GM21786 (cell line): ENCODE data around the gene ITGAV.

Source experiments
- ATAC-seq: cut with Tn5 transposase; IDR thresholded peaks from one replicate; pipeline ENCODE4 v1.9.1; 2021; ENCODE audit not compliant: unreplicated experiment

ITGAV gene

DNA sequence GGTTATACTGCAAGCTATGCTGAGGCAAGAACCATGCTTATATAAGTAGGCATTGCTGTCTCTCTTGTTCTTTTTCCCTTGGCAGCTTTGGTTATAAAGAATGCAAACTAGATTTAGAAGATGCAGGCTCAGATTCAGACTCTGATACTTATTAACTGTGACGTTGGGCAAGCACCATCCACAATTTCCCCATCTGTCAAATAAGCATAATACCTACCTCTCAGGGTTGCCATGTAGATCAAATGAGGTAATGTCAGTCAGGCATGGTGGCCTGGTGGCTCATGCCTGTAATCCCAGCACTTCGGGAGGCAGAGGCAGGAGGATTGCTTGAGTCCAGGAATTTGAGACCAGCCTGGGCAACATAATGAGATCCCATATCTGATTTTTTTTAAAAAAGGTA, 21.7 kb downstream of the ITGAV start:
- no peak for ATAC-seq

DNA sequence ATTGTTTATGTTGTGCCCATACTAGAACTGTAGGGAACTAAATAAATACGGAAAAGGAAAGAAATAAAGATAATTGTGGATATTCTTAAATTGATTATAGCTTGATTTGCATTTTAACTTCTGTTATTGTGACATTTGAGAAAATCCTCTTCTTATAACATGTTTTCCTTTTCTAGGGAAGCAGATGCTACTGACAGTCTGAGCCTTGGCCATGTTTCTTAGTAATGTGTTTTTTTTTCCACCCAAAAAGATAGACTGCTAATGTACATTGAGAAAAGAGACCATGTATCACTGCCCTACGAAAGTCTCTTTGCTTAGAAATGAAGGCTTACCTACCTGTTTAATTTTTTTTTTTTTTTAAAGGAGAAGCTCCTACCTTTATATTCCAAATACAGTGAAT, 22.2 kb downstream of the ITGAV start:
- ATAC-seq: no peak

DNA sequence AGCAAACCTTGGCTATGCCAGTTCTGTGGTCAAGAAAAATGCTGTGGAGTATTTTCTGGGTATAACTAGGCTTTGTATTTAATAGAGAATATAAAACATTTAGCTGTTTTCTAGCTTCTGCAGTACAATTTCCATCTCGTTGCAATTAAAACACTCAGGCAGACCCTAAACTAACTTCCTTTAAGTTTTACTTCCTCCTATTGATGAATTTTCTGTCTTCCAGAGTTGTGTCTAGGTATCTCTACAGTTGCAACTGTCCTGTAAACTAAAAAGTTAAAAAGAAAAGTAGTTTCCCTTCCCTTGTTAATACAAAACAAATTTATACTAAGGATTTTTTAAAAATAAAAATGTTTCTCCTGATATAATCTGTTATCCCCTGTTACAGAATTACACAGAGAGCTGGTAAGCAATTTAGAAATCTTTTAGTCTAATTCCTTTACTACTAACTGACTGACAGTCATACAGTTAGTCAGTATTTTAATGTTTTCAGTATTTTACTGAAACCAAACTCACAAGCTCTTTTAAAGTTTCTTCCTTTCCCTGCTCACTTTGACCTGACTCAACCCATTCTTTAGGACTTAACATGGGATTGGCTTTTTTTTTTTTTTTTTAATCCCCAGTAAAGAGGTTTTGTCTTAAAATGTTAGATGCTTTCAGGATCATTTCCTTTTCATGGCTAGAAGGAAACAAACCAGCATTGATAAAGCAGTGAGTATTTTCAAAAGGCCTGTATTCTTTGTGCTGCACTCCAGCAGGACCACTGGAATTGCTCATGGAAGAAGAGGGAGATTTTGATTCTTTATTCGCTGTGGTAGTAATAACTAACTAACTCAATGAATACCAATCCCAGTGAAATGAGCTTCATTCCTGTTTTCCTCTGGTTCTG, 22.9 kb downstream of the ITGAV start:
- ATAC-seq: peak; percentile 65

DNA sequence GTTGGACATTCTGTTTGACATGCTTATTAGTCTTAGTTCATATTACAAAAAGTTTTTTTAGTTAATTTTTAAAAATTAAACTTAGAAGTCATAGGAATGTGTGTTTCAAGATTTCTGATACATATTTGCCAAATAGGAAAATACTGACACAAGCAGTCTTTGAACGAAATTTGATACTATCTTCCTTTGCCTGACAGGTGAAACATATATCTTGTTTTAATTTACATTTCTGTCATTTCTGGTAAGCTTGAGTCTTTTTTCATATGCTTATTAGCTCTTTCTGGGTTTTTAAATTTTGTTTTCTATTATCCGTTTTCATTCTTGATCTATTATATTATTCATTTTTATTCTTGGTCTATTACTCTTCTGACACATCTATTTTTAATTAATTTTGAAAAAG, 24.5 kb downstream of the ITGAV start:
- no peak for ATAC-seq

DNA sequence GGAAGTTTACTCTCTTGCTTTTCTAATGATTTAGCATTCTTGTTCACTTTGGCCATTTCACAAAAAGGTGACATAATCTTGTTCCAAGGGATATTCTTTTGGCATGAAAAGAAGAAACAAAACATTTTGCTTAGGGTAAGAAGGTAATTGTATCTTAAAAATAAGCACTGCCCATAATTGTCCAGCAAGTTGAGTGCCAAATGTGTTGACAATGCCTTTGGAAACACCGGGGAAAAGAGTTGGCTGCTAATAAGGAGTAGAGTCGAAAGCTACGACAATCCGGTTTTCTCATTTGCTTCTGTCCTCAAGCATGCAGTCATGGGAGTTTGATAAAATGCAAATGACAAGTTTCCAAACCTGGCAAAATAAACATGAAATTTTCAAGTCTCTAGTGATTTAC, 27.3 kb downstream of the ITGAV start:
- no peak for ATAC-seq

DNA sequence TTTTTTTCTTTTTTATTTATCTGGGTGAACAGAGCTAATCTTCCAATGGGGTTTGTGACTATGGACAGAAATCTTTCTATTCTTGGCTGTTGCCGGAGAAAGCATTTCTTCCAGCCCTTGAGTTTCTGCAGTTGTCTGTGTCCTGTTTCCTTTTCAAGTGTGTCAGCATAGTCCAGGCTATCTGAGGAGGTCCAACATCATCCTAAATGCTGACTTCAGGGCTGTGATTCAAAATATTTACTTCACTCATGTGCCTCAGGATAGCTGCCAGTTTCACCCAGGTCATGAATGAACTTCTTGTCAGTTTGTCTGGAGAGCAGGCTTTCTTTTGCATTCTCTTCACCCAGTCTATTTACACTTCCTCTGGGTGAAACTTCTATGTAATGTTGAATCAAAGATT, 27.9 kb downstream of the ITGAV start:
- ATAC-seq: no peak

DNA sequence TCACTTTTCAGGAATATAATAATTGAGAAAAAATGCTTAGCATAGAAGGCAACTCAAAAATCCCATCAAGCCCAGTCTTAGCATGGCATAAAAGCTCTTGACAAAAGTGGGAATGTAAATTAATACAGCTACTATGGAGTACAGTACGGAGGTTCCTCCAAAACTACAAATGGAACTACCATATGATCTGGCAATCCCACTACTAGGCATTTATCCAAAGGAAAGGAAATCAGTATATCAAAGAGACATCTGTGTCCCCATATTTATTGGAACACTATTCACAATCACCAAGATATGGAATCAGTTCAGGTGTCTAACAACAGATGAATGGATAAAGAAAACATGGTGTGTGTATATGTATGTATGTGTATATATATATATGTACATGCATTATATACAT, 28.8 kb downstream of the ITGAV start:
- no peak for ATAC-seq

DNA sequence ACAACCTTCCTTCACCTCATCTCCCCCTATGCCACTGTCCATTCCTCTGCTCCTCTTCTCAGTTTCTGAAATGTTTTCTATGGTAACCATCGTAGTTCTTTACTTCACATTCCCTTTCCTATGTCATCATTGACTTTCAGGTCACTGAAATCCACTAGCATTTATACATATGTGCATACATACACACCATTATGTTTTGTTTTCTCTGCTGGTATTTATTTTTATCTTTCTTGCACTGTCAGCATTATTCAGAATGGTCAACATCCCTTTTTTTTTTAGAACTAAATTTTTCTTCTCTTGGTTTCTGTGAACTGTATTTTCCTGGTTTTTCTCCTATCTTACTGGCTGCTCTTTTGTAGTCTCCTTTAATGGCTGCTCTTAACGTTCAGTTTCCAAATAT, 33.2 kb downstream of the ITGAV start:
- ATAC-seq: no peak

DNA sequence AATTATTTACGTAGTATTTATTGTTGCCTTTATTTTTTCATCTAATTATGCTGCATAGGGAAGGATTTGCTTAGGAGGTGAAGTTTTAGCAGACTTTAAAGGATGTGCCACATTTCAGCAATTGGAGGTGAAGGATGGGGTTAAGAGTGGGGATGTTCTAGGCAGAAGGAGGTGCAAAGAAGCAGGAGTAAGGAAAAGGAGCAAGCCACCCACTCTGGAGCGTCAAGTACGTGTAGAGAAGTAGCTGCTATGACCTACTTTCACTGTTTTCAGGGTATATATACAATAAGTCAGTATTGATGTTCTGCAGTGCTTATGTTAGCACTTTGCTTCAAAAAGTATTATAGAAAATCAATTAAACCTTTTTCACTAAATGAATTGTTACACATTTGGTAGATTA, 34.4 kb downstream of the ITGAV start:
- no peak for ATAC-seq

DNA sequence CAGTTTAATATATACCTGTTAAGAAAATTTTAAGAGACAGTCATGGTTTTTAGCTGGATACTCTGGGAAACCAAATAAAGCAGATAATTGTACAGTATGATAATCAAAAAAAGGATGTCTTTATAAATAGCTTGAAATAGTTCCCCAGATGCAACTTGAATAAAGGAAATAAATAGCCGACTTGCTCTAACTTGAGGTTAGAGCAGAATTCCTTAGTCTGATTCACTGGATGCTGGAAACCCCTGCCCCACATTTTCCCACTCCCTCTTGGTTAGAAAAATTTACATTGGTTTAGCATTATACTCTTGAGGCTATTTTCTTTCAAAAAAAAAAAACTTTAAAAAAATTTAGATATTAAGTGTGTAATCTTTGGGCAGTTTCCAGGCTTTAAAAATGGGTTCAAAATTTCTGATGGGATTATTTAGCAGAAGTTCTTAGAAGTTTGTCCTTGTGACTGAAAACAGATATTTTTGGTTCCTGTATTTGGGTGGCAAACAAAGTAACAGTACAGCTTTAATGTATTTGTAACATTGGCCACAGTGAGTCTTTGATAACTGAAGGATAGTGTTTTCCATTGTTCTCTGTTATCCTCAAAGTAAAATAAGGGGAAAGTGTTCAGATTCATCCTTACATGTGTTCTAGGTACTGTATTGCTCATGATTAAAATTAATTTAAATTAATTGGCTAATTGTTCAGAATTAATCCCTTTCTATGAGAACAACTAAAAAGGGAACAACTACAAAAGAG, 39.6 kb downstream of the ITGAV start:
- ATAC-seq: no peak

DNA sequence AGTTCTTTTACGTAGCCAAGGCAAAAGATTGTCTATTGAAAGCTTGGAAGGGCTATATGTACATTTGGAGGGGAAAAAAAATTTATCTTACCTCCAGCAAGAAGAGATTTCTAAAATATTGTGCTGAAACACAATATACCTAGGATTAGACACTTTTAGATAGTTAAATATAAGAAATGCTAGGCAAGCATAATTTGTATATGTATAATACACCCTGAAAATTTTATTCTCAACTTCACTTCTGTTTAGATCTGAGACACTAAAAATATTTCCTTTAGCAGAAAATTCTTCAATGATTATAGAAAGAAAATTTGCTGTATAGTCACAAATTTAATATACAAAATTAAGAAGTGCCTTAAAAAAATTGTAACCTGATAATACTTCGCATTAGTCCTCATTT, 42.6 kb downstream of the ITGAV start:
- ATAC-seq: no peak

DNA sequence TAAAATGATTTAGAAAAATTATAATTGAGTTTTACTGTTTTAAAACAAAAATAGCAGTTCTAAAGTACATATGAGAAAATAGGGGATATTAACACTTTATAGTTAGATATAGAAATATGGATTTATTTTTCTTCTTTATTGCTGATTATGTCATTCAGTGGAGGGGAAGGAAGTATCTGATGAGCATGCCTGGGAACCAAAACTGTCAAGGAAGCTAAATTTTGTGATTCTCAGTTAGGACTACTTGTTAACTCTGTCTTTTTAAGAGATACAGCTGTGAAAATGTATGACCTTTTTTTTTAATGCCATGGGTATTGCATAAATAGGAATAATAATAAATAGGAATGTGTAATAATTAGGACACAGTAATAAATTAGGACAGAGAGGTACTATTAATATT, 44.8 kb downstream of the ITGAV start:
- ATAC-seq: no peak

DNA sequence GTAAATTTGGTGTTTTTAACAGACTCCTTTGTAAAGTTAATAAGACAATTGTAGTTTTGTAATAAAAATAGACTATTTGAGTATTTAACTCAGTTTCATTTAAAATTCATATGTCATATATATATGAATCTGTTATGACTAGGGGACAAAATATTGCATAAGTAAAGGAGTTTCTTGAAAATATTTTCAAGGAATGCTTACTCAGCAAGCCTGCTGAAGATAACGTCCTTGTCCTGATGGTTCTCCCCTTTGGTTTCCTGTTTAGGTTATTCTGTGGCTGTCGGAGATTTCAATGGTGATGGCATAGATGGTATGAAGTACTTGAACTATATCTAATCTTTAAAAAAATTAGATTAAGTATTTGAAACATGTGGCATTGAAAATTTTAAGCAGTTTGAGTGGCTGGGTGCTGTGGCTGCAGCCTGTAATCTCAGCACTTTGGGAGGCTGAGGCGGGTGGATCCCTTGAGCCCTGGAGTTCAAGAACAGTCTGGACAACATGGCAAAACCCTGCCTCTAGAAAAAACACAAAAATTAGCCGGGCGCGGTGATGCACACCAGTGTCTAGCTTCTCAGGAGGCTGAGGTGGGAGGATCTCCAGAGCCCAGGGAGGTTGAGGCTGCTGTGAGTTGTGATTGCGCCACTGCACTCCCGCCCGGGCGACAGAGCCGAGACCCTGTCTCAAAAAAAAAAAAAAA, 47.1 kb downstream of the ITGAV start:
- ATAC-seq: no peak

DNA sequence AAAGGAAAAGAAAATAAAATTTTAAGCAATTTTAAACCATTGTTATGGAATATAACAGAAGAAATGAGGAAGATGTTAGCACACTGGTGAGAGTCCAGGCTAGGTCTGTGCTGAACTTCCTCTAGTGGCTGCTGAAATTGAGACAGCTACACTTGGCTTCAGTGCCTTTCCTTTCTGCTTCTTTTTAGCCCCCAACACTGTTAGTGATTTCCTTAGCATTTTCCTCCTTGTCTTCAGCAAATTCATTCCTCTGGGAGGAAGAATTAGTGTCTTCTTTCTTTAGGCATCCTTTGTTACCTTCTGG, 47.6 kb downstream of the ITGAV start:
- no peak for ATAC-seq

DNA sequence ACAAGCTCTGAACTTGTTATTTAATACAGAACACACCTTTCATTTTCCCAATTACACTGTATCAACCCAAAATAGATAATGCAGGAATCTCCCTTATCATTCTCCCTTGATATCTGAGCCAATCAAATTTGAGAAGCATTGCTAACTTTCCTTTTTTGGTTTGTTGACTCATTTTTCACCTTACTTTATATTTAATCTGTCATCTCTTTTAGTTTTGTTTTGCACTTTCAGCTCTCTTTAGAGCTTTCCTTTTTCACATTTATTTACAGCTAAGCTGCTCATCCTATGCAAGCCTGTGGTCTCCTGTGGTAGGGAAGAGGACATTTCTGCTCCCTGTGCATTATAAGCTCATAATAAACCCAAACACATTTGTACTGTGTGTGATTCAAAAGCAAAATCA, 50.1 kb downstream of the ITGAV start:
- peak; percentile 60 for ATAC-seq

DNA sequence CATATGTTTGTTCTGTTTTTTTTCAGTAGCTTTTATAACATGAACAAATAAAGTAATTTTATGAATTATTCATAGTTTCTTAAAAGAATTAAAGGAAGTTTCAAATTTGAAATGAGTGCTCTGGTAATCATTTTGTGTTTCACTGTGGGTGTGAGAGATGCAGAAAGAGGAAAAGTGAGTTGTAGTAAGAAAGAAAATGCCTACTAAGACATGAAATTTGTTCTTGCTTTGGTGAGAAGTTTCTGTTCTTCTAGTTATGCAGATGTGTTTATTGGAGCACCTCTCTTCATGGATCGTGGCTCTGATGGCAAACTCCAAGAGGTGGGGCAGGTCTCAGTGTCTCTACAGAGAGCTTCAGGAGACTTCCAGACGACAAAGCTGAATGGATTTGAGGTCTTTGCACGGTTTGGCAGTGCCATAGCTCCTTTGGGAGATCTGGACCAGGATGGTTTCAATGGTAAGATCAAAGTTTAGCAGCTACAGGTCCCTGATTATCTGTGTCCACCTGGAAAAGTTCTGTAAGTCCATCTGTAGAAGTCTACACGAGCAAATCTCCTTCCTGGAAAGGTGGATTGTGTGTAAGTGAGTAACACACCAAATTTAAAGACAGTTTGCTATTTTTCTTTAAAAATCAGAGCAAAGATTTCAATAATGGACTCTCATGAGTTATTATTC, 51.4 kb downstream of the ITGAV start:
- ATAC-seq: no peak

DNA sequence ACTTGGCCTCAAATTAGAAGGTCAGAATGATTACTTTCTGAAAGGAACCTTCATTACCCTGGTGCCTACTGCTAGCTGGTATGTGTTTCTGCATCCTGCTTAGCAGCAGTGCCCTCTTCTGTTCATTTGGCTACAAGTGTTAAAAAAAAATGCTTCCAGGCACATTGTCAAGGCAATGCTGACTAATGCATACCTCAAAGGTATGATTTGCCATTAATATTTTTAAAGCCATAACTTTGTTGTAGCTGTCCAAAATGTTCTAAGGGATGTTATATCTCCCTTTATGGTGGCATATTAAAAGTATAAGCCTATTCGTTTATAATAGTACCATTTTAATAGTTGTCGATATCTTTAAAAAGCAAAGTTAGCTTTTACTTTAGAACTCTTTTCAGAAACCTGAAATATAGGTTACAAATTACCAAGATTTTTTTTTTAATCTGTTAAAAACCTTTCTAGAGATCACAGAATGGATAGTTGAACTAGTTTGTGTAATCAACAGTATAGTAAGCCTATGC, 52.0 kb downstream of the ITGAV start:
- peak; percentile 83 for ATAC-seq

DNA sequence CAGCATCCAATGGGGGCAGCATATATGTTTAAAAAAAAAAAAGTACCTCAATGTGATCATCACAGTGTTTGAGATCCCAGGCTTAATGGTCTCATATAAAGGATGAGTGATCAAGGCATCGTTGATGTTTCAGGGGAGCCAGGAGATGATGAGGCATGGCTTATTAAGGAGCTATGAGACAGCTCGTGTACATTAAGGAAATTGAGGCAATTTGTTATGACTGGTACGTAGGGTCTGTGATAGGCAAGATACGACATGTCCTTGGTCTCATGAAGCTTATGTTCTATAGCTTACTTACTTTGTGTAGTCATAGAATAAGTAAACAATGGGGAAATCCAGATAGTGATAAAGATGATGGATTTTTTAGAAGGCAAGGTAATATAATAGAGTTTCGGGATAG, 54.9 kb downstream of the ITGAV start:
- no peak for ATAC-seq

DNA sequence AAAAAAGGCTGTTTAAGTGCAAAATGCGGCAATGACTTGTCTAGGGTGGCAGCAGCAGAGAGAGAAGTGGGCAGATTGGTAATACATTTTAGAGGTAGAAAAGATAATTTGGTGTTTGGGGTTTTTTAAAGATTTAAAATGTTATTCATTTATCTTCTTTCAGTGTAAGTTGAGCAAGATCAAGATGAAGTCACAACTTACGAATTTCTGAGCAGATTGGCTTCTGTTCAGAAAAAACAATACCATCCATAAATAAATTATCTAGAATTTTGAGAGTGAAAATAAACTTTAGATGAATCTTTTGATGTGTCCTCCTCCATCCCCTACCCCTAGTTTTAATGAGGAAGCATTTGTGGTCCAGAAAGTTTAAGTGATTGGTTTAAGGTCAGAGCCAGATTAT, 56.1 kb downstream of the ITGAV start:
- no peak for ATAC-seq

DNA sequence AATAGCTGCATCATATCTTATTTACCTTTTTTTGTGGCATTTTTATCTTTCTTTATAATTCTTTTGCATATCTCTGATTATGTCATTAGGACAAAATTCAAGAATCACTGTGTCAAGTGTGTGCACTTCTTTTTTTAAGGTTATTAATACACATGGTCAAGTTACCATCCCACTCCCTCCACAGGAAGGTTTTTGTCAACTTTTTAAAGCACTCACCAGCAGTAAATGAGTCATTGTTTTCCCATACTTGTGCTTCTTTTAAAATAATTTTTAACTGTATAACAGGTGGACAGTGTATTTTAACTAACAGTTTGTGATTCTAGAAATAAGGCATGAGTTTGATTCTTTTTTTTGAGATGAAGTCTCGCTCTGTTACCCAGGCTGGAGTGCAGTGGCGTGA, 58.3 kb downstream of the ITGAV start:
- ATAC-seq: no peak

DNA sequence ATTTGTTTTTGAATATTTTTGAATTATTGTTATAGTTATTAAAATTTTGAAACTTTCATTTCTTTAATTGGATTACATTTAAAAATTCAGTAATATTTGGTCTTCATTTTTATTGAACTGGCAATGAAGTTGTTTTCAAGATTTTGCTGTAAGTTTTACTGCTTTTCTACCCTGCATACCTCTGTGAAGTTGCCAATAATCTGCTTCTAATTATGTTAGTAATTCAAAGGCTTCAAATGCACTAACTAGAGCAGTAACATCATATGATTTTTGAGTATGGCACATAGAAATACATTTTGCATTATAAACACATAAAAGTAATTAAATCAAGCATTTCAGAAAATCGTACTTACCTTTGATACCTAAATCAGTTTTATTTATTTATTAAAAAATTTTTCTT, 63.7 kb downstream of the ITGAV start:
- no peak for ATAC-seq
